Loucy (cell line): ENCODE results near the gene RBM19.

Experiments
- EZH2phosphoT487 ChIP-seq: fragments of 200-600 bp; IDR thresholded peaks from 2 replicates; pipeline ENCODE4 v1.6.1; 2018; ENCODE audit warnings: antibody characterized with exemption, mild to moderate bottlenecking, moderate library complexity, borderline replicate concordance
- TF ChIP-seq, protein P1 (sequence below): fragments of 200-600 bp; sonication (generic); conservative IDR thresholded peaks from 2 replicates; pipeline ENCODE4 v1.5.1; 2014; ENCODE audit warnings: mild to moderate bottlenecking, antibody characterized with exemption, low read length

GRCh38 chr12:113783811-113784210 lies 182.3 kb downstream of the RBM19 start:
- TF ChIP-seq, protein P1, sequence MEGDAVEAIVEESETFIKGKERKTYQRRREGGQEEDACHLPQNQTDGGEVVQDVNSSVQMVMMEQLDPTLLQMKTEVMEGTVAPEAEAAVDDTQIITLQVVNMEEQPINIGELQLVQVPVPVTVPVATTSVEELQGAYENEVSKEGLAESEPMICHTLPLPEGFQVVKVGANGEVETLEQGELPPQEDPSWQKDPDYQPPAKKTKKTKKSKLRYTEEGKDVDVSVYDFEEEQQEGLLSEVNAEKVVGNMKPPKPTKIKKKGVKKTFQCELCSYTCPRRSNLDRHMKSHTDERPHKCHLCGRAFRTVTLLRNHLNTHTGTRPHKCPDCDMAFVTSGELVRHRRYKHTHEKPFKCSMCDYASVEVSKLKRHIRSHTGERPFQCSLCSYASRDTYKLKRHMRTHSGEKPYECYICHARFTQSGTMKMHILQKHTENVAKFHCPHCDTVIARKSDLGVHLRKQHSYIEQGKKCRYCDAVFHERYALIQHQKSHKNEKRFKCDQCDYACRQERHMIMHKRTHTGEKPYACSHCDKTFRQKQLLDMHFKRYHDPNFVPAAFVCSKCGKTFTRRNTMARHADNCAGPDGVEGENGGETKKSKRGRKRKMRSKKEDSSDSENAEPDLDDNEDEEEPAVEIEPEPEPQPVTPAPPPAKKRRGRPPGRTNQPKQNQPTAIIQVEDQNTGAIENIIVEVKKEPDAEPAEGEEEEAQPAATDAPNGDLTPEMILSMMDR: no peak
- no peak for TF ChIP-seq EZH2phosphoT487
